ENCODE measurements around the gene FBXO2.

GRCh38 chr1:11691302-11691914 is 37.2 kb upstream of the FBXO2 start, which contains the start of gene DRAXIN:
- TF ChIP-seq CTCF (conservative IDR thresholded peaks at IDR 0.05; ENCODE audit: low read depth, low read length), result no peak
- no peak for TF ChIP-seq NFE2L2 (IDR thresholded peaks at IDR 0.05; ENCODE audit: low read depth, low read length)
- TF ChIP-seq POLR2A (IDR thresholded peaks at IDR 0.05; ENCODE audit: low read depth, low read length), result no peak
- no peak for TF ChIP-seq FOS (IDR thresholded peaks at IDR 0.05; ENCODE audit: low read depth, low read length)
- TF ChIP-seq RFX5 (IDR thresholded peaks at IDR 0.05; ENCODE audit: low read depth, low read length), result no peak
- TF ChIP-seq SMC3 (IDR thresholded peaks at IDR 0.05; ENCODE audit: low read depth, low read length), result no peak

Measured in IMR-90 (cell line).